ENCODE data around the gene ABR. TPM values are rescaled to one million over a fixed set of nuclear protein-coding genes. Genes with fewer than 3 reads are reported as not detected.
A peak's percentile ranks its signal among the peaks of the same experiment; 100 is the strongest.

ABR gene
- total RNA-seq, 1 donor from 2014 or later = 63.6 TPM

DNA sequence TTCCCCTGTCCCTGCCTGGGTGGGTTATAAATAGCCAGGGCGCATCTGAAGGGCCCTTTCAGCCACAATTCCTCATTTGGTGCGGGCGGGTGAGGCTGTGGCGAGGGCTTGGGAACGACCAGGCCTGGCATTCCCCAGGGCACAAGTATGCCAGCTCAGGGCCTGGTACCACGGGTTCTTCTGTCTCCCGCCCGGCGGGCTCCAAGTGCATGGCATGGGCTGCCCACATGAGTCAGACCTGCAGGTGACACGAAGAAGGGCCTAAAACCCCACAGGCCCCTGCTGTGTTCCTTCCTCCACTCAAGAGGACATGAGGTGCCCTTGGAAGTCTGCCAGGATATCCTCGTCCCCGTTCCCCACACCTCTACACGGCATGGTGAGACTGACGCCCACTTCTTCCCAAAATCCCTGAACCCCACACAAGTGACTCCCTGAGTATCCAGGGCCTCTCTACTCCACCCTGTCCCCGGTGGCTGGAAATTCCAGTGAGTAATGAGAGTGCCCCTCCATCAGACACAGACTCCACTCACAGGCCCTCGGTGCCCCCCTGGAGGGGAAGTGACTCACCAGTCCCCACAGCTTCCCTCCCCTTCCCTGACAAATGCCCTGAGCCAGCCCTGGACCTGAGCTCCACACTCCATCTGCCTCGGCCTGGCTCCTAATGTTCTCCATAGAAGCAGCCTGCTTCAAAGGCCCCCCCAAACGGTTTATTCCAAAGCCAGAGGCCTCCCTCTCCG is 68.8 kb downstream of the ABR start:
- Mint-ChIP-seq H3K4me3 (peak overlapping the region; percentile 78), H3K36me3 (no peaks in the 10 kb centered on the region), H3K27ac (peak overlapping the region; percentile 65), H3K27me3 (no peaks in the 10 kb centered on the region), H3K9me3 (no peaks in the 10 kb centered on the region), H3K4me1 (ENCODE audit: unreplicated experiment) (peaks cover 34% of the 10 kb centered on the region)
- TF ChIP-seq, protein P1, sequence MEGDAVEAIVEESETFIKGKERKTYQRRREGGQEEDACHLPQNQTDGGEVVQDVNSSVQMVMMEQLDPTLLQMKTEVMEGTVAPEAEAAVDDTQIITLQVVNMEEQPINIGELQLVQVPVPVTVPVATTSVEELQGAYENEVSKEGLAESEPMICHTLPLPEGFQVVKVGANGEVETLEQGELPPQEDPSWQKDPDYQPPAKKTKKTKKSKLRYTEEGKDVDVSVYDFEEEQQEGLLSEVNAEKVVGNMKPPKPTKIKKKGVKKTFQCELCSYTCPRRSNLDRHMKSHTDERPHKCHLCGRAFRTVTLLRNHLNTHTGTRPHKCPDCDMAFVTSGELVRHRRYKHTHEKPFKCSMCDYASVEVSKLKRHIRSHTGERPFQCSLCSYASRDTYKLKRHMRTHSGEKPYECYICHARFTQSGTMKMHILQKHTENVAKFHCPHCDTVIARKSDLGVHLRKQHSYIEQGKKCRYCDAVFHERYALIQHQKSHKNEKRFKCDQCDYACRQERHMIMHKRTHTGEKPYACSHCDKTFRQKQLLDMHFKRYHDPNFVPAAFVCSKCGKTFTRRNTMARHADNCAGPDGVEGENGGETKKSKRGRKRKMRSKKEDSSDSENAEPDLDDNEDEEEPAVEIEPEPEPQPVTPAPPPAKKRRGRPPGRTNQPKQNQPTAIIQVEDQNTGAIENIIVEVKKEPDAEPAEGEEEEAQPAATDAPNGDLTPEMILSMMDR (conservative IDR thresholded peaks at IDR 0.05) = no peak
- no peak for DNase-seq (ENCODE audit: extremely low spot score, unreplicated experiment)

DNA sequence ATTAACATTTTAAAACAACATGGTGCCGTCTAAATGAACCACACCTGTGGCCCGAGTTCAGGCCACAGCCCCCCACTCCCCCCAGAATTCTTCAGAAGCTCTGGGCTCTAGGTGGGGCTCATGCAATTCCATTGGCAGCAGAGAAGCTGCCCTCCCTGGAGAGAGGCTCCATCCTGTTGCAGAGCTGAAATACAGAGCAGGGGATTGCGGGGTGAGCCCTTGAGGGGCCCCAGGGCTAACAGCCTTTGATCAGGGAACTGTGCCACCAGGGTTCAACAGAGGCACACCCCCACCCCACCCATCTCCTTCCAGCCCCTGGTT is 69.3 kb downstream of the ABR start:
- no peaks in the 10 kb centered on the region for H3K36me3 Mint-ChIP-seq
- no peaks in the 10 kb centered on the region for H3K9me3 Mint-ChIP-seq
- no peak for DNase-seq (ENCODE audit: extremely low spot score, unreplicated experiment)
- peak overlapping the region; percentile 83 for H3K4me3 Mint-ChIP-seq
- TF ChIP-seq, protein P1 (conservative IDR thresholded peaks at IDR 0.05) = no peak
- H3K27me3 Mint-ChIP-seq = no peaks in the 10 kb centered on the region
- H3K27ac Mint-ChIP-seq = peak overlapping the region; percentile 71
- peaks cover 36% of the 10 kb centered on the region for H3K4me1 Mint-ChIP-seq (ENCODE audit: unreplicated experiment)

DNA sequence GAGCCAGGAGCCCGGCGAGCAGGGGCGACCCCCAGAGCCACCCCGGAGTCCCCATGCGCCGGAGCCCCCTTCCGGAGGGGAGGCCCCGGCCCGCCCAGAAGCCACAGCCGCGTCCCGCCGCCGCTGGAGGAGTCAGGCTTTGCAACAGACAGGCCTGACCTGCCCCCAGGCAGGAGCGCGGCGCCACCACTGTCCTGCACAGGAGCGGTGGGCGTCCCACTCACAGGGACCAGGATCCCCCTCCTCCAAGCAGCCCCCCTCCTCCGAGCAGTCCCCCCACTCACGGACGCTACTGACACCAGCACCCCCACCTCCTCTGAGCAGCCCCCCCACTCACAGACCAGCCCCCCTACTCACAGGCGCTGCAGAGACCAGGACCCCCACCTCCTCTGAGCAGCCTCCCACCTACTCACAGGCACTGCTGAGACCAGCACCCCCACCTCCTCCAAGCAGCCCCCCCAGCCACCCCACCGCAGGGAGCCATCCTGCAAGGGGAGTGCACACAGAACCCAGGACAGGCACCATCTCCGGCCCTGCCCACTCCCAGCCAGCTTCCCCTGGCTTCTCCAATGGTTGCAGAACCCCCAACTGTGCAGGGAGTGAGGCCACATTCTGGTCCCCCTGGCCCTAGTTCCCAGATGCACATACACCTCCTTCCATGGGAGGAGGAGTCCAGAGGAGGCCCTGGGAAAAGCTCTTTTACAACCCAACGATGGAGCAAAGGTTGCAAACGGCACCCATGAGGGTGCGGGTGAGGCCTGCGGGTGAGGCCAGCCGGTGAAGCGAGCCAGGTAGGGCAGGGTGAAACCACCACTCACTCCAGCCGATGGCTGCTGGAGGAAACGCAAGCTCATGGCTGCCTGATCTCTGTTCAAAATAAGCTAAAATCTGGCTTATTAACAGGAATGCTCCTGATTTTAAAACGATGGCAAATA is 69.9 kb downstream of the ABR start:
- H3K36me3 Mint-ChIP-seq = no peaks in the 10 kb centered on the region
- H3K4me1 Mint-ChIP-seq (ENCODE audit: unreplicated experiment) = peaks cover 30% of the 10 kb centered on the region
- TF ChIP-seq, protein P1 (conservative IDR thresholded peaks at IDR 0.05) = peak; percentile 34
- peak overlapping the region; percentile 71 for H3K27ac Mint-ChIP-seq
- no peaks in the 10 kb centered on the region for H3K27me3 Mint-ChIP-seq
- H3K4me3 Mint-ChIP-seq = peak overlapping the region; percentile 83
- DNase-seq (ENCODE audit: extremely low spot score, unreplicated experiment) = peak; percentile 80
- H3K9me3 Mint-ChIP-seq = no peaks in the 10 kb centered on the region

DNA sequence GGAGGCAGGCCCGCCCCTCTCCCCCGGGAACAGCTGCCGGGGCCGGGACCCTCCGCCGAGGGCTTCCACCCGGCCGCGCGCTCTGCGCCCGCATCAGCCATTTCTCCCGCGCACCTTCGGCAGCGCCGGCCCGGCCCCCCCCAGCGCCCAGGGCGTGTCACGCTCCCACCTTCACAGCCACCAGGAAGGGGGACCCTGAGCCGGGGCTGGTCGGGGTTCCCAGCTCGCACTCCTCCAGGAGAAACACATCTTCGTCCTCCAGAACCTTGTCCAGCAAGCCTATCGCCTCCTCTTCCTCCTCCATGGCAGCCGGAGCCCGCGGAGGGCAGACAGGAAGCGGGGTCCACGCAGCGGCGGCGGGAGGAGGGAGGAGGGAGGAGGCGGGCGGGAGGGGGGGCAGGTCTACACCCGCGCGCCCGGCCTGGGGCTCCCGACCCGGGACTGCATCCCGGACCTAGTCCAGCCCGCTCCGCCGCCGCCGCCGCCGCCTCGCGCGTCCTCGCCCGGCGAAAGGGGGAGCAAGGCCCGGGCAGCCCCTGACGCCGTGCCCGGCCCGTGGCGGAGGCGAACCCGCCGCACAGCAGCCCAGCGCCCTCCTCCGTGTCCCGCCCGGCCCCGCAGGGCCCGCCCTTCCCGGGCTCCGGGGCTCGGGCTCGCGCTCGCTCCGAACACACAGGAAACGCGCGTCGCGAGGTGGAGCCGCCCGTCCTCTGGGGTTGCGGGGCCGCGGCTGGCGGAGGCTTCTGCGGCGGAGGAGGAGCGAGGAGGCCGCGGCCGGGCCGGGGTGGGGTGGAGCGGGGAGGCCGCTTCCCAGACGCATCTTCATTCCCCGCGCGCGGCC is 70.8 kb downstream of the ABR start:
- Mint-ChIP-seq H3K27me3 (no peaks in the 10 kb centered on the region), H3K4me3 (peak overlapping the region; percentile 83), H3K4me1 (ENCODE audit: unreplicated experiment) (peaks cover 27% of the 10 kb centered on the region), H3K27ac (no peak overlapping the region), H3K9me3 (no peaks in the 10 kb centered on the region), H3K36me3 (no peaks in the 10 kb centered on the region)
- TF ChIP-seq, protein P1 (conservative IDR thresholded peaks at IDR 0.05) = no peak
- DNase-seq (ENCODE audit: extremely low spot score, unreplicated experiment) = no peak

DNA sequence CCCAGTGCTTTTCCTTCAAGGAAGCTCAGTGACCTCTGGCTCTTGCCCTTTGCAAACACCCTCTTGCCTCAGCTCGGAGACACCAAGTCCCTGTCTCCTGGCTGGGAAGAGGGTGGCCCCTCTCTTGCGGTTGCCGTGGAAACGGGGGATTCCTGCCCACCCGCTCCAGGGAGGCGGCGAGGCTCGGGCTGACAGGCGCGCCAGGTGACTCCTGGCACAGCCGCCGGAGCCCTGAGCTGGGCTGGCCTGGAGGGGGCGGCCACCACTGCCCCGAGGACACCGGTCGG is 71.4 kb downstream of the ABR start:
- Mint-ChIP-seq H3K9me3 (no peaks in the 10 kb centered on the region), H3K4me1 (ENCODE audit: unreplicated experiment) (peaks cover 32% of the 10 kb centered on the region), H3K27ac (no peak overlapping the region), H3K36me3 (no peaks in the 10 kb centered on the region), H3K27me3 (no peaks in the 10 kb centered on the region), H3K4me3 (peak overlapping the region; percentile 77)
- TF ChIP-seq, protein P1 (conservative IDR thresholded peaks at IDR 0.05) = no peak
- no peak for DNase-seq (ENCODE audit: extremely low spot score, unreplicated experiment)

Data from type B pancreatic cell (in vitro differentiated cells).